HG02943 (cell line): ENCODE data around the gene WDFY4.

Experiments
- ATAC-seq: cut with Tn5 transposase; IDR thresholded peaks from one replicate; pipeline ENCODE4 v1.9.1; 2021; ENCODE audit warnings: mild to moderate bottlenecking, low read depth, moderate library complexity; ENCODE audit not compliant: unreplicated experiment

The WDFY4 gene

DNA sequence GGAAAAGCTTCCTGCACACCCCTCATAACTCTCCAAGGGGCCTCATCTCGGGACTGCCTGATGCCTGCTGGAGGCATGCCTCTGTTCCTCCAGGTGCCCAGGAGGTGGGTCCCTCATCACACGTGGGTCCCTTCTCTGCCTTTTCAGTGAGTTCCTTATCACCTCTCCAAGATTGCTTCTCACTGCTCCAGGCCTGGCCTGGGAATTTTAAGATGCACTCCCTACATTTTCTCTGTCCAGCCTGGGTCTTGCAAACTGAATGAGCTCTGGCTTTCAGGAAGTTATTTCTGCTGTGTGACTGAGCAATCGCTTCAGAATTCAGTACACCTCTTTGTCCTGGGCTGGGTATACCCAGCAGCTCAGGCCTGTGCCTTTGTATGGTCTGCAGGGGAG lies 211.1 kb downstream of the WDFY4 start:
- no peak for ATAC-seq

DNA sequence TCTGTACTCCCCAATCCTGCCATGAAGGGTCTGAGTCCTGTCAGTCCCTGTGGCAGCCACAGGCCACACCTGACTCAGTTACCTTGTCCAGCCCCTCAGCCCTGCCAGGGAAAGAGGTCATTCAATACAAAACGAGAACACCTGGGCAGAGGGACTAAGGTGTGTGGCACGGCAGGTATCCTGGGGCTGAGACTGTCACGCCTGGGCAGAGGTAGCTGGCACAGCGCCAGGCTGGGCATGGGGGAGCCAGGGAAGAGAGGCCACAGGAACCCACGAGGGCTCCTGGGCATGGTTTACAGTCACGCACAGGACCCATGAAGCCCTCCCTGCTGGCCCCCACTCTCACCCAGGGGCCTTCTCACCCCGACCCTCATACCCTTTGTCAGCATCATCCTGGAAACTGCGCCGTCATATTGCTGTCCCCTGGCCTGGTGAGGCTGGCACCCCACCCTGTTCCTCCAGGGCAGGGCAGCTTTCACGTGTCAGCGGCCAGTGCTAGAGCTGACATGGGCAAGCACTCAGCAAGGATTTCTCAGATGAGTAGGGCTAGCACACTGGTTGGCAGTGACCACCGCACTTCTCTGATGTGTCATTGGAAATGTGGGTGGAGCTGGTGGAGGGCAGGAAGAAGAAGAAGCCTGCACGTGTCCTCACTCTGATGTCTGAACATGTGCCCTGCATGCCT lies 212.2 kb downstream of the WDFY4 start:
- no peak for ATAC-seq

DNA sequence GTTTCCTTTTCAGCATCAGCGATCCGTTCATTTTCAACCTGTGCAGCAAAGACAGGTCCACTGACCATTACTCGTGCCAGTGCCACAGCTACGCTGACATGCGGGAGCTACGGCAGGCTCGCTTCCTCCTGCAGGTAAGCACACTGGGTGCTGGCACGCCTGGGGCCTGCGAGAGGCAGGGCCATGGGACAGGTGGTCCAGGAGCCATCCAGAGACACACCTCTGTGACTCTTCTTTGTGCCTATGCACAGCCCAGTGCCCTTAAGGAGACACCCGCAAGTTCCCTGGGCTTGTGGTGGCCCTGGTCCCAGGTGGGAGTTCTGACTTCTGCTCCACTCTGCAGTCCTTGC lies 212.7 kb downstream of the WDFY4 start:
- ATAC-seq: no peak

DNA sequence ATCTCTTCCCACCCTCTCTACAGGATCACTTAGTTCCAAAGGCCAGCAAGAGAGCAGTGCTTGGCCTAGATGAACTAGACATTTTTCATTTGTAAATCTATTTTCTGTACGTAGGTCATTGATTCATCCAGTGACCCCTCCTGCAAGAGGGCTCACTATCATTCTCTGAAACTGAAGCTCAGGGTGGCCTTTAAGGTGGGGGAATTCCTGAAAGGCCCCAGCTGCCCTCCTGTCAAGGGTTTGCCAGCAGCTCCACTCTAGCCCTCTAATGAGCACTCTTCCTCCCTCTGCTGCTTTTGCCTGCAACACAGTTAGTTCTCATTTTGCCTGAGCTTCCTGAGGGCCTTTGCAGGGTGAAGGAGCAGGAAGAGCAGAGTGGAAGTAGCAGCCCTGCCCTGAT lies 213.8 kb downstream of the WDFY4 start:
- ATAC-seq: no peak

DNA sequence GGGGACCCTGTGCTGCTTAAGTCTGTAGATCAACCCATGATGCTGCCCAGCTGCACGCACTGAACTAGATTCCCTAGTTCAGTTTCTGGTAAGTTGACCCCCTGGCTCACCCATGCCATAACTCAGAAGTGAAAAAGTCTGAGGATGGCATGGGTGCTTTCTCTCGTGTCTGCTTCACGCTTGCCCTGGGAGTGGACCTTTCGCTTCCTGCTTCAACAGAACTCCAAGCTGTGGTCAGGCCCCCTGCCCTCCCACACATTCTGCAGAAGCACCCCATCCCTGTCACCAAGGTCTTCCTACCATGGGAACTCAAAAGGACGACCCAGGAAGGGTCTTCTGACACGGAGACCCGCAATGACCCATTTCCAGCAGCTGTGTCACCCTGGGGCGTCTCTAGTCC lies 215.1 kb downstream of the WDFY4 start:
- no peak for ATAC-seq

DNA sequence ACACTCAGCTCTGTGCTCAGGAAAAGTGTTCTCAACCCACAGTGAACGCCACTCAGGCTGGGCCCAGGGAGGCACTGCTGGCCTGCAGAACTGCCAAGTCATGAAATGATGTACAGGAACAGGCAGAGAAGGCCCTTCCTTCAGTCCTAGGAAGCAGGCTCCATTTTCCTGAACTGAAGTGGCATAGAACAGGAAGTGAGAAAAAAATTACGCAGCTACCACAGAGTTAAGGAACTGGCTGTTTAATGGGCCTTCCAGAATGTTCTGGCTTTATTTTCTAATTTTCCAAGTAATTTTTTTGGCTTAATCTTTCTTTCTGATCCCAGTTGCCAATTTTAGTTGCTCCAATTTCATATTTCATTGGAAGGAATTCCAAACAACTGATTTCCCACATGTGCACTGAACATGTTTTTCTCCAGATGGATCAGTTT lies 215.7 kb downstream of the WDFY4 start:
- no peak for ATAC-seq

DNA sequence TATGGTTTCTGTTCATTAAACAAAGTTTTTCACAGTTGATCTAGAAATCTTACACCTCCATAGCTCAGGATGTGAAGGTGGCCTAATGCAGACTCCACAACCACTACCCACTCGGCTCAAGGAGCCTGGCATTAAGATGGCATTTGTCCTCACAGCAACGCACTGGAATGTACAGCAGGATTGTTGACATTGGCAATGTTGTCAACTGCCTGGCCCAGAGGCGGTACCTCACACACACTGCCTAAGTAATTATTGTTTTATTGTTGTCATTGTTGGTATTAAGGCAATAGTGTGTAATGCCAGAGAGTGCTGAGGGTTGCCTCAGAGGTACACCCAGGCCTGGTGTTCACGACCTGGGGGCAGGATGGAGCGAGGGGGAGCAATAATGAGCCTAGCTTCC lies 216.6 kb downstream of the WDFY4 start:
- no peak for ATAC-seq

DNA sequence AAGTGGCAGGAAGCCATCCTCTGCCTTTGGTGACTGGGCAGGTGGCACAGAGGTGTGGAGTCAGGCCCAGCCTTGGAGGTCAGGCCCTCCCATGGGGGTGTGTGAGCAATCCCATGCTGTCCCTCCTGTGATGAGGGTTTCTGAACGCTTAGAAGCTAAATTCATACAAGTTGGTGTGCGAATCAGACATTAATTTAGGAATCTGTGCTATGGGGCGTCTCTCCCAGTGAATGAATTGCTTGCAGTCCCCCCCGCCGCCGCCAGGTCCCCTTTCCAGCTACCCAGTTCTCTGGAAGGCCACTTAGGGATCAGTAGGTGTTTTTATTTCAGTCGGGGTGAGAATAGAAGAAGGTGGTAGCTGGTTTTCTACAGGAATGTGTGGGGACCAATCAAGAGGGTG lies 217.4 kb downstream of the WDFY4 start:
- ATAC-seq: no peak

DNA sequence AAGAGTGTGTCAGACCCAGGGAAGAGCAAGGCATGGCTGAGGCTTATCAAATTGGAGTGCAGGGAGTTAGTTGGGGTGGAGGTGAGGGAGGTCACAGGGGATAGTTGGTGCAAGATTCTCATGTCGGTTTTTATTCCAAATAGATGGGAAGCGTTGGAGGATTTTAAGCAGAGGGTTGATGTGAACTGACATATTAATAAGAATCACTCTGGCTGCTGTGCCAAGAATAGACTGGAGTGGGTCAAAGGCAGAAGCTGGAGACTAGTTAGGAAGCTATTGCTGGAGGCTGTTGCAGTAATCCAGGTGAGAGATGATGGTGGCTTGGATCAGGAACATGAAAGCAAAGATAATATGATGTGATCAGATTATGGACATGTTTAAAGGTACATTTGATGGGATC lies 218.5 kb downstream of the WDFY4 start:
- no peak for ATAC-seq

DNA sequence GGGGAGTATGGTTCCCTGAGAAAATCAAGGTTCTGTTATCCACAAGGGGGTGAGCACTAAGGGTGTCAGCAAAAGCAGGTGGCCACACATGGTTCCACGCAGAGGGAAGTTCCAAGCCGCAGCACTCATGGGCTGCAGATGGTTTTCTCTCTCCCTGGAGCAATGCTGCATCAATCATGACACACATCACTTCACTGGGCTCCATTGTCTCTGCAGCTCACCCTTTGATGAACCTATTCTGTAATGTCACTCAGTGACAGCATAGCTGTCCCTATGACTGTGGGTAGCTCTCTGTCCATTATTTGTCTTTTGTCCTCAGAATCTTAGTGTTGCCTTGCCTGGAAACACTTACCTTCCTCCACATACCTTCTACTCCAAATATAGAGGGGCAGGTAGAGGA lies 220.2 kb downstream of the WDFY4 start:
- no peak for ATAC-seq

DNA sequence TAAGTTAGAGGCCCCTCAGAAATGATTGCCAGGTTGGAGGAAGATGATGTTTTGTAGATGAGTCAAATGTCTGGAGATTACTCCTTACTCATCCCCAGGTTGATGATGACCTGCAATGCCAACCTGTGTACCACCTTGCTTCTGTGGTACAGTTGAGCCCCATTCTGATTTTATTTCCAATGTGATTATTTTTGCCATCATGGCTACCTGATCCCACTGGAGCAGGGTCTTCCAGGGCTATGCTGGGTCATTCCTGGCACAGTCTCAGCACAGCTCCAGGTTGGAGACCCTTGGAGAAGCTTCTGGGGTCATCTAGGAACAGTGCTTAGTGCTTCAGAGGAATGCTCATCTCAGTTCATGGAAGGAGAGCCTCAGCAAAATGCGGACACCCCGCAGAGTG lies 220.6 kb downstream of the WDFY4 start:
- no peak for ATAC-seq

DNA sequence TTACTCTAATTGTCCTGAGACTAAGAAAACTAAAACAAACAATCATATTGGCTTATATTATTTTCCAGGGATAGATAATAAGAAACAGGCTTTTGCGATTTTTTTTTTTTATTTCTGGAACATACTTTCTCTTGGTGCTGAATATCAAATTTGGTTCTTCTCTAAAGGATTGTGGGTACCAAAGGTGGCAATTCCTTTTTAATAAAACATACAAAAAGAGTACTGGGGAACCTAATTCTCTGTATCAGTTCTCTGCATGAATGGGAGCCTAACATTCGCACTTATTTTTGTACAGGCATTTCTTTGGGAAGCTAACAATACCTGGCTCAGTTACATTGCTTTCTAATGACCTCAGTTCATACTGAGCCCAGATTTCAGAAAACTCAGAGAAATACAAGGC lies 222.2 kb downstream of the WDFY4 start:
- no peak for ATAC-seq

DNA sequence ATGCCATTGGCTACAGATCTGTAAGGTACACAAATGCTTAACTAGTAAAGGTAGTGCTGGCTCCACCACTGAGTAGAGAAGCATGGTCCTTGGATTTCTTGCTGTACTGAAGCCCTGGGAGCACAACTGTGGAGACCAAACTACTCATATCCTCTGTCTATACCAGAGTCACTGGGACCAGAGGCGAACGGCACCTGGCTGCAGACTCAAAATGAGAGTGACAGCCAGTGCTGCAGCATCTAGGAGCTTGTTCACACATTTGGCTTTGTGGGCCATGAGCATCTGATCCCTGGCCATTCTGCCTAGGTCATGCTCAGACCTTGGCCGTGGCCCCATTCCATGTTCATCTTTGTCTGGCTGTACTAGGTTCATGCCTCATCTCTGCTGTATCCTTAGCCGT lies 223.1 kb downstream of the WDFY4 start:
- no peak for ATAC-seq

DNA sequence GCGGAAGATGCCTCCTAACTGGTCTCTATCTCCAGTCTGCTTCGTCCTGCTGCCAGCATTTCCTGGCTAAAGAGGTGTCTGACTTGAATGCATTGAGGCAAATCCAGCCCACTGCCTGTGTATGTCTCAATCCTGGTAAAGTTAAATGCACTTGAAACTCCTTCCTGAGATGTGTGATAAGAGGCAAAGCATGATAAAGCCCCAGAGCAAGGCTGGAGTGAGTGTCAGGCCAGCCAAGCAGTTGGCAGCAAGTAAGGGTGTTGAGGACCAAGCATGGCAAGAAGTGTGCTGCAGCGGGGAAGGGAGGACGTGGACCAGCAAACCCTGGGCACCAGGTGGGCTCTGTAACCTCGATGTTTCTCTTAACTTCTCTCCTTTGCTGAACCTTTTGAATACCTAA lies 225.9 kb downstream of the WDFY4 start:
- no peak for ATAC-seq

DNA sequence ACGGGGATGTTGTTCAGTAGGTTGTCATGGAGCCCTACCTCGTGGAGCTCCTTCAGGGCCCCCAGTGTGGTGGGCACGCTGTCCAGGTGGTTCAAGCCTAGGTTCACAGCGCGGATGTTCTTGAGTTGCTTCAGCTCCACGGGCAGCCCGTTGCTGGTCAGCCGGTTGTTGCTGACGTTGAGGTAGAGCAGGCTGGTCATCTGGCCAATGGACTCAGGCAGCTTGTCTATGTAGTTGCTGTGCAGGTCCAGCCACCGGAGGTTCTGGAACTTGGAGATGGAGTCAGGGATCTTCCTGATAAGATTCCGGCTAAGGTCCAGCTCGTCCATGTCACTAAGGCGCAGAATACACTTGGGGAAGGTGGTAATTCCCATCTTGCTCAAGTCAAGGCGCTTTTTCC lies 229.0 kb downstream of the WDFY4 start:
- ATAC-seq: no peak

DNA sequence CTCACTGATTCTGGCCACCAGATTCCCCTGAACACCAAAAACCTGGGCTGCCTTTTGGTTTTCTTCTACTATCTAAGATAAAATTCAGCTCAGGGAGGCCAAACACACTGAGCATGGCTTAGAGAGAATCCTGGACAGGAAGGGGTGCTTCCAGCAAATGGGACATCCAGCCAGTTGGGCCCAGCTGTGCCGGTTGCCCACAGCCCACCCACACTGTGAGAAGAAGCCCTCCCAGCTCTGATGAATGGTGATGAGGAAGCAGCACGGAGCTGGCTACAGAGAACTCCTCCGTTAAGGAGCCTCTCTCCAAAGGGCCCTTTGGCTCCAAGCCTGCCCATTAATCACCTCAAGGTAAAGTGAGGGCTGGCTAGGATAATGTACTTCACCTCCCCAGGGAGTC lies 239.1 kb downstream of the WDFY4 start:
- no peak for ATAC-seq

DNA sequence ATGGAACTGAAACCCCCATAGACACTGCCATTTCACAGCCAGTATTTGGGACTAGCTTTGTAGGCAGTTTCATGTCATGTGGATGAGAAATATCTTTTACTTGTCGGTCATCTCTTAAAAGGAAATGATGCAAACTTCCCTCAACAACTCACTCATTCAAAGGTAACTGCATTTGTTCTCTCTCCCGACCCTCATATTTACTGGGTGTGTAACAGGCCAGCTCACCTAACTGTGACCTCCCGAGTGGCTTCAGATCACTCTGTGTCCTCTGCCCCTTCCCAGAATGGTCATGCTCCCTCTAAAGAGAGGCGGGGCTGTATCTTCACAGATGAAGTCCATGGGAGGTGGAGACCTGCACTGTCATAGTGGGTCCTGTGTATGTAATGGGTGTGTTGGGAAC lies 240.3 kb downstream of the WDFY4 start:
- ATAC-seq: no peak

DNA sequence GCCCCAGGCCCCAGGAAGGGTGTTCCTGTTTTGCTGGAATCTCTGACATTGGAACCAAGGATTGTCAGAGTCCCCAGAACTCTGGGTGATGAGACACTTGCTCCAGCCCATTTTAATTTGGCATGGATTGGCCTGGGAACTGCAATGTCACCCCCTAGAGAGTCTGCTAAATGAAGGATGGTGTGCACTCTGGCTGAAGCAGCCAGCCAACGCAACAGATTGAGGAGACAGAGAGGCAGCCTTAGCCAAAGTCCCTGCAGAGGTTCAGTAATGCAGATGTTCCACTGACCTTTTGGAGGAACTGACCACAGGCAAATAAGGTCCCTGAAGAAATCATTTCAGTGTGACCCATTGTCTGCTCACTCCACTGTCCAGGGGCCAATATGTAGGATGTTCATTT lies 241.6 kb downstream of the WDFY4 start:
- ATAC-seq: no peak

DNA sequence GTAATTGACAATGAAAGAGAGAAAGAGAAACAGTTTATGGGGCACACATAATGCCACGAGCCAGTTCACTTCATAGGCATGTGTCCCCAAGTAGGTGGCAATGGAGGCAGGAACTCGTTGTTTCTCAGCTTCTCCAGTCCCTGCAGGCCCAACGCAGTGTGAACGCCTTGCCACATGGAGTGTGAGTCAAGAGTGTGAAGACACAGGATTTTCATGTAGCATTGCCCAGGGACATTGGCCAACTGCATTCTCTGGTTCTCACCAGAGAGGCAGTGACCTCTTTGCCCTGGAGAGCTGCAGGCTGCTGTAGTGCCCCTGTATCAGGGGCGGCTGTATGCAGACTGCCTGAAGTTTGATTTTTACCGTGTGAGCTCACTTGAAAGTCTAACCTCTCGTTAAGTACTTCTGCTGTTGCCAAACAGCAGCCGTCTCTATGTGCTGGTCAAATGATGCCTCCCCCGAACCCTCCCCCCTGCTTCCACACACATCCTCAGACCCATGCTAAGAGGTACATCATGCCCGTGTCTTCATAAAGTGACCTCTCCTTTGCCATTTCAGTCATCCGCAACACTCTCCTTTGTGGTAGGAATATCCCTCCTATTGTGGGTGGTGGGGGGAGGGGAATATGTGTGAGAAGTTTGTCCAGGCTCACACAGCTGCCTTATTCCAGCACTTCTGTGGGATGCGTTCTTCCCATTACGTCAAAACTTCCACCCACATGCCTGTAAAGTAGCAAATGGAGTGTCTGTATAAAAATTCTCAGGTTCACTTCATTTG lies 242.3 kb downstream of the WDFY4 start:
- no peak for ATAC-seq

DNA sequence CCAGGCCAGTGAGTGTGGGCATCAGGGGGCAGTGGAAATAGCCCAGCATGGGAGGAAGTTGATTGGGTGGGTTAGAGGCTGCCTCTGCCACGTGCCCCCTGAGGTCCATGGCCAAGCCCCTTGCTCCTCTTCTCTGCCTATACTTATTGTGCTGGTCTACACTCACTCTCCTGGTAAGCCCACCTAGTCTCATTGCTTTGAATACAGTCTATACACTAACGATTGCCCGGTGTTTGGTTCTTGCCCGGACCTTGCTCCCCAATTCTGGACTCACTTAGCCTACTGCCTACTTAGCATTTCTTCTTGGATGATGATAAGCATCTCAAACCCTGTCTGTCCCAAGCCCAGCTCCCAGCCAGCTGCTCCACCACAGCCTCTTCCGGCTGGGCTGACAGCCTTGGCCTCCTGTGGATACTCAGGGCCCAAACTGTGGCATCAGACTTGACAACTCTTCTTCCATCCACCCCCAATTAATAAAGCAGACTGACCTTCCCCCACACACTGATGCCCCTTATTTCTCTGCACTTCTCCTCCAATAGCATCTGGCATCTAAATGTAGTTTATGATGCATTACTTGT lies 244.8 kb downstream of the WDFY4 start:
- ATAC-seq: no peak

DNA sequence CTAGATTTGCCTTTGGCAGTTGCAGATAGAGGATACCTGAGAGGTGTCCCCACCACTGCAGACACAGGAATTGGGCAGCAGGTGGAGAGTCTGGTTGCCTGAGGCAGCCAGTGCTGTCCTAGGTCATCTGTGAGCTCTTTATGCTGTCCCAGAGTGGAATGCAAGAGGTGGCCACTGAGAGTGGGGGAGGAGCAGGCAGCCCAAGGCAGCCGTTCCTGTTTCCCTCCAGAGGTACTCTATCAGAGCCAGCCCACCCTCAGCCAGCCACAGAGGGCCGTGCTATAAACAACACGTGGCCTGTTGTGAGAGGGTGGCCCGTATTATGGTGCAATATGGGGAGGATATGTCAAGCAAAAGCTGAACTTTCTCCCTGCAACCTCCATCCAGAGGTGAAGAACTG lies 246.5 kb downstream of the WDFY4 start:
- no peak for ATAC-seq
